Measurements from ENCODE around the gene SPATA13. TPM values are rescaled to one million over a fixed set of nuclear protein-coding genes. Genes with fewer than 3 reads are reported as not detected.

SPATA13 gene
- total and polyA plus RNA-seq, 2 donors (not counting 3 experiments of a cell fraction or from before 2014, with no cell fraction given) = 6.6 to 12.9 TPM

DNA sequence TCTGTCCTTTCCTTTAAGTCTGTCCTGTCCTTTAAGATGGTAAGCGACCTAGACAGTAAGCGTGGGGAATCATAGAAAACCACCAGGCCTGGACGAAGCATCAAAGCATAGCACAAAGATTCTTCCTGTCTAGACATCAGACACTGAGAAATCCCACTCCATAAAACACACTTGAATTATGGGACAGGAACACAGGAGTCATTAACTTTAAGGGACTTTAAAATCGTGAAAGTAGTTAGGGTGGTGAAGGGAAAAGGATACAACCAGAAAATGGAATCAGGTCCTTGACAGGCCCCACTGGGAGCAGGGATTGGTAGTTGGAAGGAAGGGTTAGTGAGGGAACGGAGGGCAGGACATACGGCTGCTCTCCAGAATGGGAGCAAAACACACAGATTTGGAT is 117.2 kb downstream of the SPATA13 start:
- Histone ChIP-seq H3K36me3 (ENCODE audit: control insufficient read depth in 2 of 2, extremely low read depth in 1 of 2, insufficient read depth in 2 of 2, low read length in 2 of 2) (no peaks in the 10 kb centered on the region), H3K79me2 (ENCODE audit: control insufficient read depth, insufficient read depth, low read length) (no peaks in the 10 kb centered on the region), H2AFZ (ENCODE audit: low read depth, low read length) (no peak overlapping the region), H3K4me2 (ENCODE audit: insufficient read depth, low read length) (no peak overlapping the region), H3K4me3 (replicated peaks in 1 of 3; ENCODE audit: insufficient read depth in 1 of 3, low read depth in 1 of 3, low read length in 3 of 3) (no peak overlapping the region), H3K4me1 (ENCODE audit: control insufficient read depth, extremely low read depth, insufficient read depth, low read length) (no peaks in the 10 kb centered on the region), H3K27ac (ENCODE audit: insufficient read depth, low read depth, low read length) (no peak overlapping the region), H4K20me1 (replicated peaks; ENCODE audit: control insufficient read depth, extremely low read depth, insufficient read depth, low read length) (no peaks in the 10 kb centered on the region), H3K9me1 (replicated peaks; ENCODE audit: control insufficient read depth, extremely low read depth, insufficient read depth, low read length) (no peaks in the 10 kb centered on the region), H3K9me3 (replicated peaks; ENCODE audit: control insufficient read depth, insufficient read depth, low read length) (no peaks in the 10 kb centered on the region), H3K9ac (replicated peaks; ENCODE audit: extremely low read depth, insufficient read depth, low read length) (no peak overlapping the region), H3K27me3 (ENCODE audit: control insufficient read depth in 2 of 2, insufficient read depth in 2 of 2, low read length in 2 of 2) (no peaks in the 10 kb centered on the region)
- no TSS peak for BruUV-seq (replicated peaks)
- no peak for FAIRE-seq
- ChIA-PET CTCF (no interaction called here), POLR2A (no interaction called here)
- intact Hi-C loops (cut with micrococcal nuclease) = no loop called here
- DNase-seq (ENCODE audit: low read depth, low spot score) = no peak
- no peak for TF ChIP-seq MAX (IDR thresholded peaks at IDR 0.05; ENCODE audit: insufficient read depth, insufficient read length)
- TF ChIP-seq JUN (IDR thresholded peaks at IDR 0.05; ENCODE audit: borderline replicate concordance, insufficient read depth, insufficient read length, low read depth) = no peak
- no peak for TF ChIP-seq FOS (IDR thresholded peaks at IDR 0.05; ENCODE audit: borderline replicate concordance, insufficient read depth, low read length)
- TF ChIP-seq EZH2 (IDR thresholded peaks at IDR 0.05; ENCODE audit: borderline replicate concordance, low read depth, low read length, severe bottlenecking) = no peak
- dilution Hi-C loops (cut with MboI; ENCODE audit: extremely low pct_ligation_motif_present, low sequenced_read_pairs) = no loop called here

GRCh38 chr13:24279327-24280110 is 119.0 kb downstream of the SPATA13 start:
- Histone ChIP-seq H3K79me2 (ENCODE audit: control insufficient read depth, insufficient read depth, low read length) (no peaks in the 10 kb centered on the region), H3K4me3 (replicated peaks in 1 of 3; ENCODE audit: insufficient read depth in 1 of 3, low read depth in 1 of 3, low read length in 3 of 3) (no peak overlapping the region), H3K4me2 (ENCODE audit: insufficient read depth, low read length) (no peak overlapping the region), H3K4me1 (ENCODE audit: control insufficient read depth, extremely low read depth, insufficient read depth, low read length) (no peaks in the 10 kb centered on the region), H3K9ac (replicated peaks; ENCODE audit: extremely low read depth, insufficient read depth, low read length) (no peak overlapping the region), H2AFZ (ENCODE audit: low read depth, low read length) (no peak overlapping the region), H3K9me3 (replicated peaks; ENCODE audit: control insufficient read depth, insufficient read depth, low read length) (no peaks in the 10 kb centered on the region), H3K27ac (ENCODE audit: insufficient read depth, low read depth, low read length) (no peak overlapping the region), H4K20me1 (replicated peaks; ENCODE audit: control insufficient read depth, extremely low read depth, insufficient read depth, low read length) (no peaks in the 10 kb centered on the region), H3K9me1 (replicated peaks; ENCODE audit: control insufficient read depth, extremely low read depth, insufficient read depth, low read length) (no peaks in the 10 kb centered on the region), H3K27me3 (ENCODE audit: control insufficient read depth in 2 of 2, insufficient read depth in 2 of 2, low read length in 2 of 2) (no peaks in the 10 kb centered on the region), H3K36me3 (ENCODE audit: control insufficient read depth in 2 of 2, extremely low read depth in 1 of 2, insufficient read depth in 2 of 2, low read length in 2 of 2) (no peaks in the 10 kb centered on the region)
- BruUV-seq (replicated peaks) = no TSS peak
- dilution Hi-C loops (cut with MboI; ENCODE audit: extremely low pct_ligation_motif_present, low sequenced_read_pairs) (no loop called here), intact Hi-C loops (cut with micrococcal nuclease) (no loop called here)
- DNase-seq (ENCODE audit: low read depth, low spot score) (no peak), FAIRE-seq (no peak)
- CTCF ChIA-PET = interaction anchor here (0.8 kb wide), 1 partner anchor 9 kb away, joined by 3 read pairs; no protein-coding TSS in a partner anchor
- TF ChIP-seq POLR2A (IDR thresholded peaks at IDR 0.05; ENCODE audit: low read depth, low read length) = no peak
- TF ChIP-seq MAX (IDR thresholded peaks at IDR 0.05; ENCODE audit: insufficient read depth, insufficient read length) = no peak
- POLR2A ChIA-PET = no interaction called here

Measured in endothelial cell of umbilical vein (primary cell).